ENCODE results near the gene ZFP1. TPM values are rescaled to one million over a fixed set of nuclear protein-coding genes. Genes with fewer than 3 reads are reported as not detected.
"Not testable (repeated sequence)": the region's sequence is repeated elsewhere in the genome, so short reads cannot be mapped to it uniquely, and the experiment has no call there.

The ZFP1 gene
- polyA plus RNA-seq, 1 donor = 11.9 TPM

GRCh38 chr16:75160386-75160785, 12.1 kb downstream of the ZFP1 start:
- no peak for DNase-seq

GRCh38 chr16:75169899-75170405, 21.6 kb downstream of the ZFP1 start:
- no peak for DNase-seq

- DNase-seq = no peak
These were observed 24.3 kb downstream of the ZFP1 start for GRCh38 chr16:75172578-75172977.

GRCh38 chr16:75175074-75175473, 26.8 kb downstream of the ZFP1 start:
- no peak for DNase-seq

DNA sequence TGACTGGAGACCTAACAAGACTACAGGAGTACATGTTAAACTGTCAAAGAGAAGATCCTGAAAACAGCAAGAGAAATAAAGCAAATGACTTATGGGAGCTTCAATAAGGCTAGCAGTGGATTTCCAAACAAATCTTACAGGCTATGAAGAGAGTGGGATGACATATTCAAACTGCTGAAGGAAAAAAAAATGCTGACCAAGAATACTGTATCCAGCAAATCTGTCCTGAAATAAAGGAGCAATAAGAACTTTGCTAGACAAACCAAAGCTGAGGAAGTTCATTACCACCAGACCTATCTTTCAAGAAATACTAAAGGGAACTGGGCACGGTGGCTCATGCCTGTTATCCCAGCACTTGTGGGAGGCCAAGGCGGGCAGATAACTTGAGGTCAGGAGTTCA, 28.6 kb downstream of the ZFP1 start:
- no peak for DNase-seq

DNA sequence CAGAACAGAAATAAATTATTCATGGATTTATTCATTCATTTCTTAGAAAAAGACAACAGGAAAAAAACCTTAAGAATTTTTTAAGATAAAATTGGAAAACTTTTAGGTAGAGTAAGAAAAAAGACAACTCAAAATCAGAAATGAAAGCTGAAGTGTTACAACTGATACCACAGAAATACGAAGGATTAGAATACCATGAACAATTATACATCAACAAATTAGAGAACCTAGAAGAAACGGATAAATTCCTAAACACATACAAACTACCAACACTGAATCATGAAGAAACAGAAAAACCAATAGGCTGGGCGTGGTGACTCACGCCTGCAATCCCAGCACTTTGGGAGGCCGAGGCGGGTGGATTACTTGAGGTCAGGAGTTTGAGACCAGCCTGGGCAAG, 30.9 kb downstream of the ZFP1 start:
- DNase-seq = no peak

- no peak for DNase-seq
These were observed 33.3 kb downstream of the ZFP1 start for GRCh38 chr16:75181630-75182029.

DNA sequence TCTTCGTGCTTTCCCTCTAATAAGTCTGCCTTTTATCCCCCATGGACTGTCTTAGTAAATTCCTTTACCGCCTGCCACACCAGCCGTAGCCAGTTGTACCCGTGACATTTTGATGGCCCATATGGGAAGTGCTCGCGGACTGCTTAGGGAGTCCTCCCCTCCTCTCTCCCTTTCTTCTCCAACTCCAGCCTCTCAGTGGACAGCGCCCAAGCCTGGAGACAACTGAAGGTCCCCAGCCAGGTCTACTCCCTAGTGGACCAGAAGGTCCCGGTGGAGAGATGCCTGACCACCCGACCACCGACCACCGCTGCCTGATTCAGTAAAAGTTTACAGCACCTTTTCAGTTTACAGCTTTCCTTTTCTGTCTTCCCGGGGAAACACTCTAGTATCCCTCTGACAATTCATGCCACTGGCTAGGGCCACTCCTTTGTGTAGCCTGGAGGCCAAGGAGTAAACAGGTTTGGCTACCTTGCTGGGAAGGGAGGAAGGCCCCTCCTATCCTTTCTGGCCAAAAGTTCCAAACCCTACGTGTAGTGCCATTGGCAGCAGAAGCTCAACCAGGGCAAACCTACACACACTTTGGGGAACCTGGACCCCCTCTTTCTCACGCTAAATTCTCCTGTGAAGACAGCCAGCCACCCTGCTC, 40.6 kb downstream of the ZFP1 start:
- DNase-seq = no peak

GRCh38 chr16:75189638-75190245, 41.4 kb downstream of the ZFP1 start:
- no peak for DNase-seq

GRCh38 chr16:75192606-75193264, 44.4 kb downstream of the ZFP1 start:
- no peak for DNase-seq

GRCh38 chr16:75193265-75193650, 44.9 kb downstream of the ZFP1 start:
- DNase-seq = no peak

DNA sequence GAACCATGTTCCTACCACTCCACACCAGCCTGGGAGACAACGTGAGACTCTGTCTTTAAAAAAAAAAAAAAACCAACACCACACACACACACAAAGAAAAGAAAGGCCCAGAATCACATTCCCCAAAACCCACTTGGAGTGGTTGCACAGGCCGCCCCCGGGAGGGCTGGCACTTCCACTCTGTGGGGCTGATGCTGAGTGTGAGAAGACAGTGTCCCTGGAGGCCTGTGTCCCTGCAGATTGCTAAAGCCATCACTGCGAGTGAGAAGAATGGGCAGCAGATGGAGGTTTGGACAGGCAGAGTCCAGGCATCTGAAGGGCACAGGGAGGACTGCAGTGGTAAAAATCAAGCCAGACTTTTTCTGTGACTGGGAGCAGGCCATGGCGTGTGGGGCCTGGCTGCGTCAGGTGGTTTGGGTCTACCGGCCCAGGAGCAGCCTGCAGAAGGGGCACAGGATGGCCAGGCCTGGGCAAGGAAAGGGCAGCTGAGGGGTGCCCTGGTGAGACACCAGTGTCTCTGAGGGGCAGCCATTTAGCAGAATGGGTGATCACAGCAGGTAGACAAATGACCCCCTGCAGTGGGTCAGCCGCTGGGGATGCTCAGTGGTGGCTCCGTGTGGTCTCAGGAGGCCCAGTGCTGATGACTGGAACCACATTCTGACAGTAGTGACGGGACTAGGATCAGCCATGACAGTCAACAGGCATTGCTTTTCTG, 45.6 kb downstream of the ZFP1 start:
- no peak for DNase-seq

- DNase-seq = no peak
These were observed 47.8 kb downstream of the ZFP1 start for GRCh38 chr16:75195811-75196790.

GRCh38 chr16:75196836-75197235, 48.5 kb downstream of the ZFP1 start:
- no peak for DNase-seq

DNA sequence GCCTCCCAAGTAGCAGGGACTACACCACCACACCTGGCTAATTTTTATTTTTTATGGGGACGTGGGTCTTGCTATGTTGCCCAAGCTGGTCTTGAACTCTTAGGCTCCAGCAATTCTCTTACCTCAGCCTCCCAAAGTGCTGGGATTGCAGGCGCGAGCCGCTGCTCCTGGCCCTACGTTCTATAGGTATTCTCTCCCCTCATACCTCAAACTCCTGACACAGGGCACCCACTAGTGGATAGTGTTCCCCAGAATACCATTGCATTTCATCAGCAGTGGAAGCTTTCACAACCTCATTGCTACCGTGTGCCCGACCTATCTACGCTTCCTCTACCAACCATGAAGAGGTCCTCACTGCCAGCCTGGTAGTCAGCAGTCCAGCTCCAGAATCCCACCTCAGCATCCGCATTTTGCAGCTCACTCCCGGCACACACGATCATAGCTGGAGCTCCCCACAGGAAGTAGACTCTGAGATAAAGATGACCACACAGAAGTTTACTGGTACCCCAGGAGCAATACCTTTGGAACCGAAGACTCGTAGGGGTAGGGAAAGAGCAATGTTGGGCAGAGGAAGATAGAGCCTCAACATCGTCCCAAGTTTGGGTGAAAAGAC, 49.3 kb downstream of the ZFP1 start:
- no peak for DNase-seq

- DNase-seq = no peak
These were observed 49.8 kb downstream of the ZFP1 start for GRCh38 chr16:75198135-75198600.

DNA sequence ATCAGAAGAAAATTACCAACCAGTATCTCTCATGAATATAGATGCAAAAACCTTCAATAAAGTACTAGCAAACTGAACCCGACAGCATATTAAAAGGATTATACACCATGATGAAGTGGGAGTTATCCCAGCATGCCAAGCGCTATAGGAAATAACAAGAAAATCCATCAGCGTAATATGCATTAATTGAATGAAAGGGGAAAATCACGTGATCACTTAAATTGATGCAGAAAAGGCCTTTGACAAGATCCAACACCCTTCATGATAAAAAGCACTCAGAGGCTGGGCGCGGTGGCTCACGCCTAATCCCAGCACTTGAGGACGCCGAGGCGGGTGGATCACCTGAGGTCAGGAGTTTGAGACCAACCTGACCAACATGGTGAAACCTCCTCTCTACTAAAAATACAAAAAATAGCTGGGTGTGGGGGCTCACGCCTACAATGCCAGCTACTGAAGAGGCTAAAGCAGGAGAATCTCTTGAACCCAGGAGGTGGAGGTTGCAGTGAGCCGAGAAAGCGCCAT, 53.8 kb downstream of the ZFP1 start:
- no peak for DNase-seq

- DNase-seq = no peak
These were observed 54.8 kb downstream of the ZFP1 start for GRCh38 chr16:75203096-75203495.

GRCh38 chr16:75203667-75204409, 55.5 kb downstream of the ZFP1 start:
- no peak for DNase-seq

DNA sequence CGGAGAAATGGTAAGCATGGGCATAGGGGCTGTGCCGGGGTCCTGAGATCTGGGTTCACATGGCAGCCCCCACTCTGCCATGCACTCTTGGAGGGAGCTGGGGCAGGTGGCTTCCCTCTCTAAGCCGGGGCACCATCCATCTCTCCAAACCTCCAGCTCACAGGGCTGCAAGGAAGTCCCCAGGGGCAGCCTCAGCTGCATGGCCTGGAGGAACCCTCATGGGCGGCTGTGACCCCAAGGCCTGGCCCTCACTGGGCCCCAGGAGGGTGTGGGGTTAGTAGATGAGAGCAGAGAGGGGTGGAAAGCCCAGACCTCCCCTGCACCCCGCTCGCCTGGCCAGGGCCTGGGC, 56.1 kb downstream of the ZFP1 start:
- no peak for DNase-seq

GRCh38 chr16:75204905-75205304, 56.6 kb downstream of the ZFP1 start:
- DNase-seq = not testable (repeated sequence)

All from hindlimb muscle (tissue), 1 donor.